NCI-H146 treated with DMSO at 0.1 percent for 48 hours (cell line): Measurements from ENCODE around the gene CCDC33.
"Not testable (repeated sequence)": the region's sequence is repeated elsewhere in the genome, so short reads cannot be mapped to it uniquely, and the experiment has no call there.

Source experiments
- DNase-seq: peaks from one replicate; lab custom pipeline; 2025; ENCODE audit not compliant: unreplicated experiment; lab: John Stamatoyannopoulos, UW

The CCDC33 gene

DNA sequence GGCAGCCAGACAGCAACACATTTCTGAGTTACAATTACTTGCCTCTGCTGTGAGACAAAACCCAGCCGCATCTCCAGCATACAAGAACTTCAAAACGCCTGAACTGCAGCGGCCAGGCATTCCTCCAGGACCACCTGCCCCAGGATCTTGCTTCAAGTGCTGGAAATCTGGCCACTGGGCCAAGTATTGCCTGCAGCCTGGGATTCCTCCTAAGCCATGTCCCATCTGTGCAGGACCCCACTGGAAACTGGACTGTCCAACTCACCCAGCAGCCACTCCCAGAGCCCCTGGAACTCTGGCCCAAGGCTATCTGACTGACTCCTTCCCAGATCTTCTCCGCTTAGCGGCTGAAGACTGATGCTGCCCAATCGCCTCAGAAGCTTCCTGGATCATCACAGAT lies 119.9 kb downstream of the CCDC33 start:
- DNase-seq: not testable (repeated sequence)

DNA sequence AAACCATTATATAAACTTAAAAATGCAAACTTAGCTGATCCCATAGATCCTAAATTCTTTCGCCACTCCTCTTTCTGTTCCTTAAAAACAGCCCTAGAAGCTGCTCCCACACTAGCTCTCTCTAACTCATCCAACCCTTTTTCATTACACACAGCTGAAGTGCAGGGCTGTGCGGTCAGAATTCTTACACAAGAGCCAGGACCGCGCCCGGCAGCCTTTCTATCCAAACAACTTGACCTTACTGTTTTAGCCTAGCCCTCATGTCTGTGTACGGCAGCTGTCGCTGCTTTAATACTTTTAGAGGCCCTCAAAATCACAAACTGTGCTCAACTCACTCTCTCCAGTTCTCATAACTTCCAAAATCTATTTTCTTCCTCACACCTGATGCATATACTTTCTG lies 121.4 kb downstream of the CCDC33 start:
- DNase-seq: not testable (repeated sequence)

DNA sequence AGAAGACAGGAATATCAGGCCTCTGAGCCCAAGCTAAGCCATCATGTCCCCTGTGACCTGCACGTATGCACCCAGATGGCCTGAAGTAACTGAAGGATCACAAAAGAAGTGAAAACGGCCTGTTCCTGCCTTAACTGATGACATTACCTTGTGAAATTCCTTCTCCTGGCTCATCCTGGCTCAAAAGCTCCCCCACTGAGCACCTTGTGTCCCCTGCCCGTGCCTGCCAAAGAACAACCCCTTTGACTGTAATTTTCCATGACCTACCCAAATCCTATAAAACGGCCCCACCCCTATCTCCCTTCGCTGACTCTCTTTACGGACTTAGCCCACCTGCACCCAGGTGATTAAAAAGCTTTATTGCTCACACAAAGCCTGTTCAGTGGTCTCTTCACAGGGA lies 123.2 kb downstream of the CCDC33 start:
- DNase-seq: not testable (repeated sequence)

DNA sequence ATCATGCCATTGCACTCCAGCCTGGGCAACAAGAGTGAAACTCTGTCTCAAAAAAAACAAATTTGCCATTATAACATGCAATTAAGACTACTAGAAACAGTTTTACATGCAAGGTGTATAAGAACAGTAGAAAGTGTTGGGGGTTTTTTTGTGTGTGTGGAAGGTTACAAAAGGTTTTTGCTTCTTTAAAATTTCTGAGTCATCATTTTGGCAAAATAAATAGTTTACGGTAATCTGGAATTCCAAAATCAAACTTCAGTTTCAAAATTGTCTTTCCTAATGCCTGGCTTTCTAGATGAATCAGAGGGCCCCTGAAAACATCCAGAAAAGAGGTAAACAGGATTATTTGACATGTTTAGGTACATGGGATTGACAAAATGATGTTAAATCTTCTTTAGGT lies 124.7 kb downstream of the CCDC33 start:
- DNase-seq: not testable (repeated sequence)

DNA sequence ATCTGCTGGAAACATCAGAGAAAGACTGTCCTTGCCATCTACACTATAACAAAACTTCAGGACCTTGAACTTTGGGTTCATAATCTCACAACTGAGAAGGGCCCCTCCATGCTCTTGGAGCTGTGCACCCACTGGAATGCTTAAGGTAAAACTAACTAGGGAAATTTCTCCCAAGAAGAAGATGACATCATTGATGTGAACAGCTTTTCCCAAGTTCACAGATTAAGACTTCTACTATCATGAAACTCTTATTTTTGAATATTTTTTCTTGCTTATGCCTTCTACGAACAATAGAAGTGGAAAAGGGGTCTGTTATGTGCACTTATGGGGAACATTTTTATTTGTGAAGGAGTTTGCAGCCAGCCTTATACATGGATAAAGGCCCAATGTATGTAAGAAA lies 126.4 kb downstream of the CCDC33 start:
- DNase-seq: no peak

DNA sequence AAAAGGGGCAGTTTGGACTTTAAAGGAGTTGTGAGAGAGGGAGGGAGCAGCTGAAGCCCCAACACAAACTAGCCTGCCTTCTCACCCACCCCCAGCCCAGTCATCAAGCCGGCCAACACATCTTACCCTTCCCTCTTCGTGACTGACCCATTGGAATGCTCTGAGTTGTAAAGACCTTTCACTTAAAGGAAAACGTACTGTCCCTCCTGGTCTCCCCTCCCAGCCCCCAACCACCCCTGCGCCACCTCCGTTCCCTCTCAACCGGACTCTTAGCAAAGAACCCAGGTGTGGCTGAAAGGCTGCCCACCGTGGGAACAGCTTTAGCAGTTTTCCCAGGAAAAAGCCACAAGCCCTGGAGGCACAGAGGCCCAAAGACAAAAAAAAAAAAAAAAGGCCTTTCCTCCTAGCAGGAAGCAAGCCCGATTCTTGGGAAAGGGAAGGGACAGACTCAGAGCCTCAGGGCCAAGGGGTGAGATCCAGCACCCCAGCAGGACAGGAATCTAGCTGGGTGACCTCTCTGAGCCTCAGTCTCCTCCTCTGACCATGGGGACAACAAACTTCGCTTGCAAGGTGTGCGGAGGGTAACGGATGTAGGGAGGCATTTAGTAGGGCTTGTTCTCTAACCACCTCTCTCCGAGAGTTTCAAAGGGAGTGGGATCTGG lies 128.9 kb downstream of the CCDC33 start:
- no peak for DNase-seq

DNA sequence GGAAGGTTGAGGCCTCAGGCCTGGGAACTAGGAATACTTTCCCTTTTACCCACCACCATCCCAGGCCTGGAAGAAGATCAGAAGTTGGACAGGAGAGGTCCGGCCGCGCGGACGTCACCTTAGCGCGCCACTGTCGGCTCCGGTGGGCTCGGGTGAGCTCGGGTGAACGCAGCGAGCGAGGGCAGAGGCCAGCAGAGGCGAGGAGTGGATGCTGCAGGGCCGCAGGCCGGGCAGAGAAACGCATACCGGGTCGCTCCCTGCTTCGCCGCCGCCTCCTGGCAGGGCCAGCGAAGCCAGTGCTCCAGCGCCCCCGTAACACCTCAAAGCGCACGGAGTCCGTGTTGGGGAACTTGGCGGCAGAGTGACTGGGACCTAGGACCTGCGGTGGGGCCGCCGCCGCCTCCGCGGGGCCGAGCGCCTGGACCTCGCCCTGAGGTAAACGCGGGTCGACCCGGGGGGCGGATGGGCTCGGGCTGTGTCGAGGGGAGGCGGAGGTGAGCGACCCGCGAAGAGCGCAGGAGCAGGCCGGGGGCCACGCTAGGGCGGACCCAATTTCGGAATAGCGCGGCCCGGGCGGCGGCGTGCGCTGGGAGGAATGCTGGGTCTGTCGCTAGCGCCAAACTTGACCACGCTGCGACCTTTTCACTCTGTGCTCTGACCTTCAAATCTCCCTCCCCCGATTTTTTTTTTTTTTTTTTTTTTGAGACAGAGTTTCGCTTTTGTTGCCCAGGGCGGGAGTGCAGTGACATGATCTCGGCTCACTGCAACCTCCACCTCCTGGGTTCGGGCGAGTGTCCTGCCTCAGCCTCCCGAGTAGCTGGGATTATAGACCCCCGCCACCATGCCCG lies 129.7 kb downstream of the CCDC33 start:
- DNase-seq: no peak

DNA sequence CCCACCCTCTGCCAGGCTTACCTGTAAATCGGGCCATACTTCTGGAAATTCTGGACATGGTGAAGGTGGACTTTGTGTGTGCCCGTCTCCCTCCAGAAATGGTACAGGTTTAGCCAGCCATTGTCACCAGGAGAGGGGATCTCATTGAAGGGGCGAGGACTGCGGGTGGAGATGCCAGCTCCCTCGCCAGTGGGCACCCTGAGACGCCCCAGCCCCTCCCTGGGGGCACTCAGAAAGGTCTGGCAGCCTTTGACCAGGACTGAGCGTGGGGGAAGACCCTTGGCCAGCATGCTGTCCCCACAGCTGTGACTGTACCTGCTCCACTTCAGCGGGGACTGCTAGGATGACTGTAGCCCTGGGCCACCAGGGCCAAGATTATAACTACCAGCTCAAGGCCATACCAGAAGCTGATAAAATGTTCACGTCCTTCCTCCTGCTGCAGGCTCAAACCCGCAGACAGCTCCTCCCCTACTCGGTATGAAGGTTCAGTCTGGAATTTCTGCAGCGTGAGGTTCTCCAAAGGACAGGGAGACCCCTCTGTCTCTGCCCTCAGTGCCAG lies 131.2 kb downstream of the CCDC33 start, which contains the start of gene CYP11A1:
Gene CYP11A1, minus strand, starts transcription at position 351 of the 559 bp plus-strand sequence. Its CDS starts 61 bp downstream, at position 290.
- DNase-seq: no peak

DNA sequence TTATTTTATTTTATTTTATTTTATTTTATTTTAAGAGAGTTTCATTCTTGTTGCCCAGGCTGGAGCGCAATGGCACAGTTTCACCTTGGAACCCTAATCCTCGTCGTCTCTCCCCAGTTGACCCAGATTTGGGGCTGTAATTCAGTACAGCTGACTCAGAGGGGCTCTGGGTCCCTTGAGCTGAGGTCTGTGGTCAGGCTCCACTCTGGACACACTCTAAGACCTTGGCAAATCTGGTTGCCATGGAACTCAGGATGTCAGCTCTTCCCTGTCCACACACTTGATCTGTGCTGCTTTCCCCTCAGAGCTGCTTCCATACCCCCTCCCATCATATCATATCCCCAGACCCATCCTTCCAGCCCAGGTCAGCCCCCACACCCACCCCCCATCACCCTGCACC lies 132.0 kb downstream of the CCDC33 start:
- DNase-seq: no peak

DNA sequence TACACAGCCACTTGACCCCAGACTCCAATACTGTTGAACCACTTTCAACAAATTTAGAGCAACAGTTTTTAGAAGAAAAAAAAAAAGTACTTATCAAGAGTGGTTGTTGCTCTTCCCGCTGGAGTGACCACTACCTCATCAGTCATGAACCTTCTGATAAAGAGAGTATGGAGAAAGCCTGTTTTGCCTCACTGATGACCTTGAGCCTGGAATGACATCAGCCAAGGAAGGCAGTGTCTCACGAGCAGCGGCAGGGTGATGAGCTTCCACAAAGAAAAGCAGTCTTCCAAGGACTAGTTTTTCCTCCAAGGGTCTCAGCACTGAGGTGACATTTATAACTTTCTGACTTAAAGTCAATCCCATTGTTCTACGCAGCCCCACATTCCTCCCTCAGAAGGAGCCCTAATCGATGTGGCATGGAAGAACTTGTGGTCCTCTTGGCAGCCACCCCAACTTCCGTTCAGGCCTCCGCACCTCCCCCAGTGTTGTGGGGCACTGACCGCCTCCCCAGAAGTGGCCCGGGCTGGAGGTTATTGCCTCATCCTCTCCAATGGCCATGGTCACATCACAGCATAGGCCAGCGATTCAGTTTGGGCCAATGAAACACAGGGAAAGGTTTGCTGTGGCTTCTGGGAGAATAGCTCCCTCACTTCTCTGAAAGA lies 133.1 kb downstream of the CCDC33 start:
- no peak for DNase-seq

DNA sequence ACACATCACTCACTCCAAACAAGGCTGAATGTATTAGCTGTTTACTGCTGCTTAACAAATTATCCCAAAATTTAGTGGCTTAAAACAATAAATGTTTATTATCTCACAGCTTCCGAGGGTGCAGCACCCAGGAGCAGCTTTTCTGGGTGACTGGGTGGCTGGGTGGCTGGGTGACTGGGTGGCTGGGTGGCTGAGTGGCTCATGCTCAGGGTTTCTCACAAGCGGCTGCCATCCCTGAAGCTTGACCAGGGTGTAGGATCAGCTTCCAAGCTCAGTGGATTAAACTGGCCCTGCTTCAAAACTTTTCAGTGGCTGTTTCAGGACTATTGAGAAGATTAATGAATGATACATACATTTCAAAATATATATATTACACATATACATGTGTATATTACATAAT lies 133.6 kb downstream of the CCDC33 start:
- DNase-seq: no peak

DNA sequence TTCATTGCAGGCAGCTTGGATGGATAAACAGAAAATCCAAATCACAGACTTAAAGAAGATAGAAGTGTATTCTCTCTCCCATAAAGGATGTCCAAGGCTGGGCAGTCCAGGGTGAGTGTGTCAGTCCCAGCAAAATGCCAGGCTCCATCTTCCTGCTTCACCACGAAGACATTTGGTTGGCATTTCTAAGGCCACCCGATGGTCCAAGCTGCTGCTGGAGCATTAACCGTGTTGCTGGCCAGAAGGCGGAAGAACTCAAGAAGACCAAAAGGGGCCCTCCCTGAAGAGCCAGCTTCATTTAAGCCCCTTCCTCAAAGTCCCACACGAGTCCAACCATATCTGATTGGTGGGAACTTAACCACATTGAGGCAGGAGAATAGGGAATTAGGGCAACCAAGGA lies 134.3 kb downstream of the CCDC33 start:
- DNase-seq: no peak

DNA sequence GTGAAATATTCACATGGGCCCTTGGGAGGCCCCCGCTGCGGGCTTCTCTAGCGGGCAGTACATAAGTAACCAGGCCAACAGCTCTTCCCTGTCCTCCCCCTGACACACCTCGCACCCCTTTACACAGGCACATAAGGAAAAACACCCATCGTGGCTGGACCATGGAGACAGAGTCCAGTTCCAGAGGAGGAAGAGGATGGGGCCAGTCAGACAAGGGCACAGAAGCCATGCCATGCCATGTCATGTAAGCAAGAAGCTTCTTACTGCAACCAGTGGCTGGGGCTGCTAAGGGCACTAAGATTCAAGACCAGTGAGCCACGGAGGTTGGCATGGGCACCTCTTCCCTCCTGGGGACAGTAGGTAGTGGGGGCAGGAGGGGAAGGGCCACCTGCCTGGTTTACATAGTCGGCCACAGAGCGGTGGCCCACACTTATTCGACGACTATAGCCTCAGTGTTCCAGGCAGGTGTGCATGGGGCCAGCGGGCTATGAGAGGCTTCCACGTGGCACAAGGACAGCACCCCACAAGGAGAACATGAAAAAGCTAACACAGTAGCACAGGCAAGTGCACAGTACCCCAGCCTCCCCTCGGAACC lies 137.0 kb downstream of the CCDC33 start:
- no peak for DNase-seq

DNA sequence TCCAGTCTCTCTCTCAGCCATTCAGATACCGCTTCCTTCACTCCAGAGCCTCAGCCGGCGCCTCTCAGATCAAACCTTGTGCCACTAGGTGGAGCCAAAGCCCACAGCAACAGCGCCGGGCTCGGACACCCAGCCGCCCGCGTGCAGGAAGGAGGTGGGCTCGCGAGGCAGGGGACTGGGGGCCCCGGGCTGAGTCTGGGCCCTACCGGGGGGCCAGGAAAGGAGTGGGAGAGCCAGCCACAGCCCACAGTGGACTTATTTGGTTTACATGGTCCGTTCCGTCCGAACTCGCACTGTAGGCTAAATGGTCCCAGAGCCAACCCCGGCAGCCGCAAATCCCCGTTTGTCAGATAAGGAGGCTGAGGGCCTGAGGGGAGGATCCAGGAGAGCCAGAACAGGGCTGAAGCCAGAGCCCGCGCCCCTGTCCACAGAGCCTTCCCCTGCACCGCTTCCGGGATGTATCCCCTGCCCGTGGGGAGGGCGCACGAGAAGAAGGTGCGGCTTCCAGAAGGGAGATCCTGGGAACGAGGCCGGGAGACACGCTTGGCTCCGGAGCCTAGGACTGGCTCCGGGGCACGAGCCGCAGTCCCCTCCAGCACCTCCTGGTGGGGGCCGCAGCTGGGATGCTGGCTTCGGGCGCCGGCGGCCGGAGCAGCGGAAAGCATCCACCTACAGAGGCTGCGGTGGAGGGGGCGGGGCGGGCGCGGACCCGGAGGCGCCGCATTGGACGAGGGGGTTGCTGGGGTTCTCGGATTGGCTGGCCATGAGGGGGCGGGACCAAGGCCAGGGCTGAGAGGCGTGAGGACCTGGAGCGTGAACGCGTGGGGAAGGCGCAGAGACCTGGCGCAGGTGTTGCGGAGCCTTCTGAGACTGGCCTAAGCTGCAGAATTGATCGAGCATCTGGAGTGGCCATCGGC lies 137.9 kb downstream of the CCDC33 start:
- peak; percentile 80 for DNase-seq

DNA sequence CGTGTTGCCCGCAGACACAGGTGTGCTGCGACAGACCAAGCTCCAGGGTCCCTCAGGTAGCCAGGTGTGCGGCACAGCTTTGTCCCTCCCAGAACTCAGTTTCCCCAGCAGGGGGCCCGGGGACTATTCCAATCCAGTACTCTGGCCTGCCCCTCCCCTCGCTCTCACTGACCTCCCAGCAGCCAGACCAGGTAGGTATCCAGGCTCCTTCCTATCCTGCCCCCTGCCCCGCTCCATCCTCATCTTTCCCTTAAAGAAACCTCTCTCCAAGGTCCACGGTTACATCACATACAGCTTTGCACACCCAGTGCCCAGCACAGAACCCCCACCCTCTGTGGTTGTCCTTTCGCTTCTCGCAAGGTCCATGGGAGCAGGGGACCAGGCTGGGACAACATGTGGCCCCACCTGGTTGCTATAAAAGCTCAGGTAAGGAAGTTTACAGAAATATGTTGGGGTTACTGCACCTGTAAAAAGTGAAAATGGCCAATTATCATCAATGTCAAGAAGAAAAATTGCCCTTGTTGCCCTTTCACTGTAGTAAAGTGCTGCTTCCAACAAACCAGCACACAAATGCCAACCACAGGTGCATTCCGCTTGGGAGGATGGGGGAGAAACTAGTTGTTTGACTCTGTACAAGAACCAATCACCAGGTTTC lies 138.6 kb downstream of the CCDC33 start:
- no peak for DNase-seq

DNA sequence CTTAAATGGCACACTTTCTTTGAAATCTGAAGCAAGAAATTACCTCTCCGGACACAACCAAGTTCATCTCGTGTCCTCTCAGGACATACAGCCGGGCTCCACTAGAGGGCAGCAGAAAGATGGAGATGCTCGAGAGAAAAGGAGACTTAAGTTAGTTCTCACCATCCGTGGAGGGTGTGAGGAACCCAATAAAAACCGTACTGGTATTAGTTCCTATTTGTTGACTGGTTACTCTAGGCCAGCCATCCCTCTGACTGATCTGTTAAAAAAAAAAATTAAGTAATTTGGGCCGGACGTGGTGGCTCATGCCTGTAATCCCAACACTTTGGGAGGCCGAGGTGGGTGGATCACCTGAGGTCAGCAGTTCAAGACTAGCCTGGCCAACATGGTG lies 139.2 kb downstream of the CCDC33 start:
- DNase-seq: peak; percentile 59

DNA sequence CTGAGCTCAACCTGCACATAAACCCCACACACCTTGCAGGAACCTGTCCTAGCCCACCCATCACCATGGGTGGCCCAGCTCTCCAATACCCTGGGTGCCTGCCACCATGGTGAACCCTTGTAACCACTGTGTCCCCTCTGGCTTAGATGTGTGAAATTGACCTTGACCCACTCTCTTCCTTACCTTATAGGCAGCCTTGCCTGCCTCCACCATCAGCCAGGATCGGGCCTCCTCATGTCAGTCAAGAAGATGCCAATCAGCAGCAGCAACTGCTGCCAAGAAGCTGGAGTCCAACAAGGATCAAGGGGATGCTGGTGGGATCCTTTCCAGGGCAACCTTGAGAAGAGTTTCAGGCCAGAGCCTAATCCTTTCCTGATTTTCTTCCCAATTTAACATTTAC lies 140.1 kb downstream of the CCDC33 start:
- no peak for DNase-seq

DNA sequence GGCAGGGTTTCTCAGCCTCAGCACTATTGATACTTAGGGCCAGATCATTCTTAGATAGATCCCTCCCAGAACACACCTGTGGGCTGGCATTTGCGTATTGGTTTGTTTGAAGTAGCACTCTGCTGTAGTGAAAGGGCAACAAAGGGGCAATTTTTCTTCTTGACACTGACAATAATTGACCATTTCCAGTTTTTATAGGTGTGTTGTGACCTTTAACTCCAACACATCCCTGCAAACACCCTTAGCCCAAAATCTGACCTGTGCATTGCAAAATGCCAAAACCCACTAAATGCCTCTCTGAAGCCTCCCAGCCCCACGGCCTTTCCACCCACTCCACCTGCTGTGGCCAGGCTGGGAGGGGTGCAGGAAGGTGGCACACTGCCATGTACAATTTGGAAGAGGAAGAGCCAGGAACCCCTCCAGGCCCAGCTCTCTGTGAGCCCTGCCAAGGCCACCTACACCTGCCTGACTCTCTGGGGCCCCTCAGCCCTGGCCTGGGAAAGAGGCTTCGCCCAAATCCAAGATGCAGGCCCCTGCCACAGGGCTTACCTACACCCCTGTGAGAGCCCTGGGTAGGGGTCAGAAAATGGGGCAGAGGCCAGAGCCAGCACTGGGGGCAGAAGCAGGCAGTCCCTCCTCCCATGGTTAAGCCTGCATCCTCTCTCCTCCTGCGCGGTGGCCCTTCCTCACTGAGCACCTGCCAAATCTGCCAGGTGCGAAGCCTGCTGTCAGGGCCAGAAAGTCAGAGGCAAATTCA lies 140.9 kb downstream of the CCDC33 start:
- no peak for DNase-seq
